SJSA1 (cell line): ENCODE data around the gene CALHM3. TPM values are rescaled to one million over a fixed set of nuclear protein-coding genes. Genes with fewer than 3 reads are reported as not detected.

Experiments used
- DNase-seq, 2 experiments: peaks; one replicate each; pipeline ENCODE4 v3.0.0-alpha.2; 2015 to 2020; ENCODE audit warnings: low spot score in 2 of 2, low read depth in 1 of 2
- H3K27ac ChIP-seq: fragments of 250-450 bp; sonication (Bioruptor Pico); 2 replicates; pipeline ENCODE4 v1.5.1; 2020; ENCODE audit warnings: mild to moderate bottlenecking, moderate library complexity
- H3K27me3 ChIP-seq: fragments of 250-450 bp; sonication (Bioruptor Pico); replicated peaks from 2 replicates; pipeline ENCODE4 v1.5.1; 2020; ENCODE audit warnings: mild to moderate bottlenecking, moderate library complexity
- H3K36me3 ChIP-seq: fragments of 250-450 bp; sonication (Bioruptor Pico); 2 replicates; pipeline ENCODE4 v1.5.1; 2020; ENCODE audit warnings: mild to moderate bottlenecking
- H3K4me1 ChIP-seq: fragments of 250-450 bp; sonication (Bioruptor Pico); replicated peaks from 2 replicates; pipeline ENCODE4 v1.6.1; 2021; ENCODE audit warnings: mild to moderate bottlenecking
- H3K4me3 ChIP-seq: fragments of 250-450 bp; sonication (Bioruptor Pico); 2 replicates; pipeline ENCODE4 v1.5.1; 2020; ENCODE audit warnings: mild to moderate bottlenecking
- H3K9me3 ChIP-seq: fragments of 250-450 bp; sonication (Bioruptor Pico); replicated peaks from 2 replicates; pipeline ENCODE4 v1.5.1; 2020; ENCODE audit warnings: mild to moderate bottlenecking
- total RNA-seq: library from RNA; depleted of rRNA; stranded (reverse); fragments of >200 nt; shearing (Covaris generic); gene quantifications from 2 replicates; pipeline ENCODE4 v1.2.3, GENCODE V29; 2014

CALHM3 gene
- total RNA-seq, 1 experiment from 2014 or later: not detected

GRCh38 chr10:103476046-103476768 is 2.8 kb downstream of the CALHM3 start:
- Histone ChIP-seq H3K4me3 (no peak overlapping the region), H3K27ac (no peak overlapping the region), H3K36me3 (no peaks in the 10 kb centered on the region), H3K27me3 (no peaks in the 10 kb centered on the region), H3K9me3 (no peaks in the 10 kb centered on the region), H3K4me1 (peaks cover 12% of the 10 kb centered on the region)
- DNase-seq: no peak

- peaks cover 12% of the 10 kb centered on the region for H3K4me1 ChIP-seq
- H3K4me3 ChIP-seq: no peak overlapping the region
- no peaks in the 10 kb centered on the region for H3K36me3 ChIP-seq
- H3K9me3 ChIP-seq: no peaks in the 10 kb centered on the region
- no peaks in the 10 kb centered on the region for H3K27me3 ChIP-seq
- no peak overlapping the region for H3K27ac ChIP-seq
- DNase-seq: no peak
Observed at GRCh38 chr10:103475437-103475836, 3.6 kb downstream of the CALHM3 start.

DNA sequence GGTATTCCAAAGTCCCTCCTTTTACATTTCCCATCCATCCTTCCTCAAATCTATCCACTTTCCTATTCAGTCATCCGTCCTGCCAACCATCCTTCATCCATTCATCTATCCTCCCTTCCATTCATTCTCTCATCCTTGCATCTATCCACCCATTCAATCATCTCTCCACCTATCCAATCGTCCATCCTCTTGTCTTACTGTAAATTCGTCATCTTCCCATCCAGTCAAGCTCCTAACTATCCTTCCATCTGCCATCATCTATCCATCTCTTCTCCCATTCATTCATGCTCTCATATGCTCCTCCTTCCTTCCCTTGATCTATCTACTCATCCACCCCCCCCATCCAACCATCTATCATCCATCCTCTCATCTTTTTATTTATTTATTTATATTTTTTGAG is 5.0 kb downstream of the CALHM3 start:
- Histone ChIP-seq H3K27me3 (no peaks in the 10 kb centered on the region), H3K4me3 (no peak overlapping the region), H3K9me3 (no peaks in the 10 kb centered on the region), H3K36me3 (no peaks in the 10 kb centered on the region), H3K4me1 (peaks cover 8% of the 10 kb centered on the region), H3K27ac (no peak overlapping the region)
- DNase-seq: no peak

DNA sequence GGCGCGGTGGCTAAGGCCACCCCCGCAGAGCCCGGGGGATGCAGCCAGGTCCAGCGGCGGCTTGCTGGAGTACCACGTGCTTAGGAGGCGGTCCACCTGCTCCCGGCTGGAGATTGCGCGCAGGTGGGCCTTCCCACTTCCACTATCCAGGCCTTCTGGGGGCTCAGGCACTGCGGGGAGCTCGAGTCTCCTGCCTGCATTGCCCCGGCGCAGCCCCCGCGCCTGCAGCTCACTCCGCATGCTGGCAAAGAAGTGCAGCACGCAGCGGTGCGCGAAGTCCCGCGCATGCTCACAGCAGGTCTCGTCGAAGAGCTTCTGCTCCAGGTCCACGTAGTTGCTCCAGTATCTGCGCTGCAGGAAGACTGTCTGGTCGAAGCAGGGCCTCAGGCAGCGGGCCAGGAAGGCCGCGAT is 5.8 kb downstream of the CALHM3 start:
- Histone ChIP-seq H3K9me3 (no peaks in the 10 kb centered on the region), H3K36me3 (no peaks in the 10 kb centered on the region)

DNA sequence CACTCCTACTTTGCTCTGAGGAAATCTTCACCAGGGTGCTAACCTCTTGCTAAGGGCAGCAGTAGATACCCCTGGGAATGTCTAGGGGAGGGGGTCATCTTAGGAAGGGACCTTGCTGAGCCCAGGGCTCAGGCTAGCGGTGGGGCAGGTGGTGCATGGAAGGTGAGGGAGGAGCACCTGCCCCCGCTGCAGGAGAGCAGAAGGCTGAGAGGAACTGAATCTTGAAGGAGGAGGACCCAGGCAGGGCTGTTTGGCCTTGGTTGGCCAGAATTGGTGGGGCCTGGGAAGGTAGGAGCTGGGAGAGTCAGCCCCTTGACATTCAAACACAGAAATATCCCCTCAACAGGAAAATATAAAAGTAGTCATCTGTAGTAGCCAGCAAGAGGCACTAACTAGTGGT is 7.0 kb downstream of the CALHM3 start:
- no peak for DNase-seq
- H3K27me3 ChIP-seq: no peaks in the 10 kb centered on the region
- no peaks in the 10 kb centered on the region for H3K9me3 ChIP-seq
- H3K4me3 ChIP-seq: no peak overlapping the region
- no peaks in the 10 kb centered on the region for H3K36me3 ChIP-seq
- H3K4me1 ChIP-seq: peaks cover 6% of the 10 kb centered on the region
- no peak overlapping the region for H3K27ac ChIP-seq

More for the DNA sequence above, 5.8 kb downstream of the CALHM3 start:
- H3K27ac ChIP-seq: no peak overlapping the region
- no peaks in the 10 kb centered on the region for H3K27me3 ChIP-seq
- H3K4me3 ChIP-seq: no peak overlapping the region
- peaks cover 6% of the 10 kb centered on the region for H3K4me1 ChIP-seq
- no peak for DNase-seq

- no peaks in the 10 kb centered on the region for H3K9me3 ChIP-seq
- no peak for DNase-seq
- H3K4me3 ChIP-seq: no peak overlapping the region
- H3K4me1 ChIP-seq: peaks cover 13% of the 10 kb centered on the region
- H3K27ac ChIP-seq: no peak overlapping the region
- no peaks in the 10 kb centered on the region for H3K27me3 ChIP-seq
- H3K36me3 ChIP-seq: no peaks in the 10 kb centered on the region
Observed at GRCh38 chr10:103470761-103471653, 8.0 kb downstream of the CALHM3 start.

- H3K4me3 ChIP-seq: no peak overlapping the region
- H3K27ac ChIP-seq: no peak overlapping the region
- no peaks in the 10 kb centered on the region for H3K27me3 ChIP-seq
- H3K36me3 ChIP-seq: no peaks in the 10 kb centered on the region
- peaks cover 13% of the 10 kb centered on the region for H3K4me1 ChIP-seq
- no peak for DNase-seq
- no peaks in the 10 kb centered on the region for H3K9me3 ChIP-seq
Observed at GRCh38 chr10:103469201-103469600, 9.8 kb downstream of the CALHM3 start.

- no peak for DNase-seq
- no peaks in the 10 kb centered on the region for H3K27me3 ChIP-seq
- H3K4me1 ChIP-seq: peaks cover 13% of the 10 kb centered on the region
- H3K9me3 ChIP-seq: no peaks in the 10 kb centered on the region
- H3K4me3 ChIP-seq: no peak overlapping the region
- no peak overlapping the region for H3K27ac ChIP-seq
- no peaks in the 10 kb centered on the region for H3K36me3 ChIP-seq
Observed at GRCh38 chr10:103467406-103467805, 11.6 kb downstream of the CALHM3 start.

DNA sequence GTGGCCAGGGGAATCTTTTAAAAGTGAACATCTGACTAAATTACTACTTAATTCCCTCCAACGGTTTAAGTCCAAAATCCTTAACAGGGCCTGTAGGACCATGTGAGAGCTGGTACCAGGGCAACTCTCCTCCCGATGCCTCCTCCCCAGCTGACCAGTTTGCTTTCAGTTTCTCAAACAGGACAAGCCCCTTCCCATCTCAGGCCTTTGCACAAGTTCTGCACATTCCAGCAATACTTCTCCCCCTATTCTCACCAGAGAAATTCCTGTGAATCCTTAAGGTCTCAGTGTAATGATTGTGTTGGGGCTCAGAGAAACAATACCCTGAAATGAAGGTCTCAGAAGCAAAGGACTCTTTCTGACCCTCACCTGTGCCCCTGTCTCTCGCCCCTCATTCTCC is 12.3 kb downstream of the CALHM3 start:
- peak in 1 of 2 experiments; percentile 16 for DNase-seq
- no peak overlapping the region for H3K4me3 ChIP-seq
- peaks cover 11% of the 10 kb centered on the region for H3K4me1 ChIP-seq
- no peak overlapping the region for H3K27ac ChIP-seq
- no peaks in the 10 kb centered on the region for H3K27me3 ChIP-seq
- H3K36me3 ChIP-seq: no peaks in the 10 kb centered on the region
- no peaks in the 10 kb centered on the region for H3K9me3 ChIP-seq

DNA sequence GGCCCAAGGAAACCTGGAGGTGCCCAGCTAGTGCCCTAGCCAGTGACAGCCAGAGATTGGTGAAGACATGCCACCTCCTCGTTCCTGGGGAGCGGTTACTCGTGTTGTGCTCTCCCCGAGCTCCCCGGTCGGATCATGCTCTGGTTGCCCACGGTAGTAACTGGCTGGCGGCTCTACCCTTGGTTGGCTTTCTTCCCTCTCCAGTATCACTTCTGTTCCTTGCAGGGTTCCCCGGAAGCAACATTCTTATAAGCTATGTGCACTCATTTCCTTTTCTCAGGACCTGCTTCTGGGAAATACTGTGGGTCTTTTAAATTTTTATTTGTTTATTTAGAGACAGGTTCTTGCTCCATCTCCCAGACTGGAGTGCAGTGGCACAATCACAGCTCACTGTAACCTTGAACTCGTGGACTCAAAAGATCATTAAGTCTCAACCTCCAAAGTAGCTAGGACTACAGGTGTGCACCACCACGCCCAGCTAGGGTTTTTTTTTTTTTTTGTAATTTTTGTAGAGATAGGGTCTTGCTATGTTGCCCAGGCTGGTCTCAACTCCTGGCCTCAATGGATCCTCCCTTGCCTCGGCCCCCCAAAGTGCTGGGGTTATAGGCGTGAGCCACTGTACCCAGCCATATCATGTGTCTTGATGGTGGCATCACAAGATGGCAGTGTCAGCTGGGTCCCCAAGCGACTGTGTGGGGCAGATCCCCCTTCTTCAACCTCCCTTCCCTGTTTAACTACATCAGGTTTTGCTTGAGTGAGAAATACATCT is 13.4 kb downstream of the CALHM3 start:
- Histone ChIP-seq H3K27me3 (no peaks in the 10 kb centered on the region), H3K27ac (no peak overlapping the region), H3K4me3 (no peak overlapping the region), H3K4me1 (peaks cover 7% of the 10 kb centered on the region), H3K9me3 (no peaks in the 10 kb centered on the region), H3K36me3 (no peaks in the 10 kb centered on the region)
- DNase-seq: no peak

DNA sequence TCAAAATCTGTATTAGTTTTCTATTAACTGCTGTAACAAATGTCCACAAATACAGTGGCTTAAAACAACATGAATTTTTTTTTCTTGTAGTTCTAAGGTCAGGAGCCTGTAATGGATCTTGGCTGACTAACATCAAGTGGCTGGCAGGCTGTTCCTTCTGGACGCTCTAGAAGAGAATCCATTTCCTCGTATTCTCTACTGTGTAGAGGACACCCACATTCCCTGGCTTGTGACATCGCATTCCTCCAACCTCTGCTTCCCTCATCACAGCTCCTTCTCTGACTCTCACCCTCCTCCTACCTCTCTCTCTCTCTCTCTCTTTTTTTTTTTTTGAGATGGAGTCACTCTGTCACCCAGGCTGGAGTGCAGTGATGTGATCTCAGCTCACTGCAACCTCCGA is 15.5 kb downstream of the CALHM3 start:
- Histone ChIP-seq H3K4me3 (no peak overlapping the region), H3K4me1 (peaks cover 7% of the 10 kb centered on the region), H3K9me3 (no peaks in the 10 kb centered on the region), H3K27ac (no peak overlapping the region), H3K36me3 (no peaks in the 10 kb centered on the region), H3K27me3 (no peaks in the 10 kb centered on the region)
- DNase-seq: no peak

DNA sequence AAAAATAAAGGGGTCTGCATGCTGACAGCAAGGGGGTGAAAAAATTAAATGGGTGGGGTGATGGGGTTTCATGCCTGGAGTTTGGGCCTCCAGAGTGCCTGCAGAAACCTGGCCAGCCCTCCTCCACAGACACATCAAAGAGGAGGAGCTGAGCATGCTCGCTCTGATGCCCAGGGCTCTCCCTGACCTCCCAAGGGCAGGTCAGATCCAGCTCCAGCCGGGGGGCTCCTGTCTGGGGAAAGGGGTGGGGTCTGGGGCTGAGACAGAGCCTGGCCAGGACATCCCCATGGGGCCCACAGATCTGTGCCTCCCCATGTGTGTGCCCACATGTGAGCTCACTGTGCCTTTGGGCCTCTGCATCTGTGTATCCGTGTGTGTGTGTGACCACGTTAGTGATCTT is 19.4 kb downstream of the CALHM3 start:
- H3K36me3 ChIP-seq: no peaks in the 10 kb centered on the region
- no peaks in the 10 kb centered on the region for H3K27me3 ChIP-seq
- H3K4me3 ChIP-seq: no peak overlapping the region
- H3K4me1 ChIP-seq: no peaks in the 10 kb centered on the region
- no peaks in the 10 kb centered on the region for H3K9me3 ChIP-seq
- no peak for DNase-seq
- no peak overlapping the region for H3K27ac ChIP-seq

DNA sequence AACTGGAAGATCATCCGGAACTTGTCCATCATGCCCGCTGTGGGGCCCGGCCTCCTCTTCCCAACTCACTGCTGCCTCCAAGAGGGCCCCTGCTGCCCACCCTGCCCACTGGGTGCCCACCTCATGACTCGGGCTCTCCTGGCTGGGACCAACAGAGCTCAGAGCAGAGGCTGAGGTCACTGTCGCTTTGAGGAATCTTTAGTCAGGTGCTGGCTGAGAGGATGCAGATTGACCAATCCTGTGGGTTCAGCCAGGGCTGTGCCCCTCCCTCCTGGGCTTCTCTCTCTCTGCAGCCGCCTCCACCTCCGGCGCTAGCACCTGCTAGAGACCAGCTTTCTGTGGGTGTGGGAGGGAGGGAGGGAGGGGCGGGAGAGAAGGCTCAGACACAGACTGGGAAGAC is 20.3 kb downstream of the CALHM3 start, which contains the start of gene CALHM1:
CALHM1 (minus strand) TSS at position 181 of the 400 bp plus-strand sequence; CDS start at position 32, 149 bp downstream.
- Histone ChIP-seq H3K9me3 (no peaks in the 10 kb centered on the region), H3K4me1 (no peaks in the 10 kb centered on the region), H3K36me3 (no peaks in the 10 kb centered on the region), H3K4me3 (no peak within 1 kb of the TSS), H3K27ac (no peak within 1 kb of the TSS), H3K27me3 (no peaks in the 10 kb centered on the region)
- no peak for DNase-seq
